GM13976 (cell line): Measurements from ENCODE around the gene STK10.

Experiments used
- DNase-seq: peaks from one replicate; pipeline ENCODE4 v3.0.0; 2012; ENCODE audit warnings: low spot score
- in situ Hi-C: fragments of 300-500 bp; cut with MboI; formaldehyde crosslinking; loops from one replicate; pipeline ENCODE4 v1.12.0; 2022; ENCODE audit warnings: low sequenced_read_pairs, mixed read lengths, inconsistent platforms; ENCODE audit not compliant: unreplicated experiment
- TF ChIP-seq, protein P1 (sequence below): IDR thresholded peaks from 2 replicates; pipeline ENCODE4 v1.5.1; 2012; ENCODE audit warnings: borderline replicate concordance, mild to moderate bottlenecking; ENCODE audit not compliant: insufficient read depth; ENCODE audit errors: extremely low read depth, missing control alignments, control extremely low read depth

STK10 gene

DNA sequence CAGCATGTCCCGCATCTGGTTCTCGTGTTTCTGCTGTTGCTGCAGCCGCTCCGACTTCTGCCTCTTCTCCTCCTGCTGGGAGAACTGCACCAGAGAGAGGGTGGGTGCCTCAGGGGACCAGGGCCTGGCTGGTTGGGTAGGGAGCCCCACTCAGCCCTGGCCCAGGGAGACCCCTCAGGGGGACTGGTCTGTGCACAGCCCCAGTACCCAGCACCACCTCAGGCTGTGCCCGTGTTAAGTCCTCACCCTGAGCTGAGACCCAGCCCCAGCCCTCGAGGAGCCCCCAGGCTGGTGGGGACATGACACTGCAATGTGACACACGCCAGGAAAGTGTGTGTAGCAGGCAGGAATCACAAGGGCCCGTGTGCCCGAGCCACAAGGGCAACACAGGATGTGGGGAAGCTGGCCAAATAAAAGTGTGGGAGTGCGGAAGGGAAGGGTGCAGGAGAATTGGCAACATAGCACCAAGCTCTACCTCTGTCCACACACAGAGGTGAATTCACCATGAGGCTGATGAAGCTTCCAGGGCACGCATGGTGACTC, 133.3 kb downstream of the STK10 start:
- DNase-seq: no peak
- TF ChIP-seq, protein P1, sequence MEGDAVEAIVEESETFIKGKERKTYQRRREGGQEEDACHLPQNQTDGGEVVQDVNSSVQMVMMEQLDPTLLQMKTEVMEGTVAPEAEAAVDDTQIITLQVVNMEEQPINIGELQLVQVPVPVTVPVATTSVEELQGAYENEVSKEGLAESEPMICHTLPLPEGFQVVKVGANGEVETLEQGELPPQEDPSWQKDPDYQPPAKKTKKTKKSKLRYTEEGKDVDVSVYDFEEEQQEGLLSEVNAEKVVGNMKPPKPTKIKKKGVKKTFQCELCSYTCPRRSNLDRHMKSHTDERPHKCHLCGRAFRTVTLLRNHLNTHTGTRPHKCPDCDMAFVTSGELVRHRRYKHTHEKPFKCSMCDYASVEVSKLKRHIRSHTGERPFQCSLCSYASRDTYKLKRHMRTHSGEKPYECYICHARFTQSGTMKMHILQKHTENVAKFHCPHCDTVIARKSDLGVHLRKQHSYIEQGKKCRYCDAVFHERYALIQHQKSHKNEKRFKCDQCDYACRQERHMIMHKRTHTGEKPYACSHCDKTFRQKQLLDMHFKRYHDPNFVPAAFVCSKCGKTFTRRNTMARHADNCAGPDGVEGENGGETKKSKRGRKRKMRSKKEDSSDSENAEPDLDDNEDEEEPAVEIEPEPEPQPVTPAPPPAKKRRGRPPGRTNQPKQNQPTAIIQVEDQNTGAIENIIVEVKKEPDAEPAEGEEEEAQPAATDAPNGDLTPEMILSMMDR: no peak
- in situ Hi-C loops: no loop called here

DNA sequence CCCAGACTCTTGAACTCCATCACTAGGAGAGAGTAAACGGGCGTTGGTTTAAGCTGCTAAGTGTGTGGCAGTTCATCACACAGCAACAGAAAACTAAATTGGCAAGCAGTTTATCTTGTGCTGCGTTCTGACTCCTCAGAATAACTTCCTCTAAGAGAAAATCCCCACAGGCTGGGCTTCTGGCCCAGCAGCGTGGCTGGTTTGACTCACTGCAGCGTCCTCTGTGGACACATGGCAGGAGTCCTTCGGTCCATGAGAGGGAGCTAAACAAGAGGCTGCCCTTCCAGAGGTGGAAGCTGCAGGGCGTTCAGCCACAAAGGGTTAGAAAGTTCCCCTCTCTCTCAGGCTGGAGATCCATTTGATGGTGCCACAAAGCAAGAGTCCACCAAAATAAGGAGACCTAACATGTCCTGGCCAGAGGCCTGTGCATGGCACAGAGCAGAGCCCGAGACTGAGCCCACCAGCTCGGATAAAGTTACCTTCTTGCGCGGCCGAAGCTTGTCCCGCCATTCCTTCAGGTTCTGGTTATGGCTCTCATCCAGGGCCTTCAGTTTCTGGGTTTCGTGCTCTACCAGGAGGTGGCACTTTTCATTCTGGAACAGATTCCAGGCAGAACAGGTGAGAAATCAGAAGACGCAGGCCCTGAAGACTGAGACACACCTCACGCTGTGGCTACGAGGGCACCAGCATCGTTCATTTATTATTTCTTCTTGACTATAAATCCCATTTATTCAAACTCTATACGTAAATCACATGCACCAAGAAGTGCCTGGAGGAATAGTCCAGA, 135.4 kb downstream of the STK10 start:
- TF ChIP-seq, protein P1: no peak
- in situ Hi-C loops: no loop called here
- DNase-seq: no peak

DNA sequence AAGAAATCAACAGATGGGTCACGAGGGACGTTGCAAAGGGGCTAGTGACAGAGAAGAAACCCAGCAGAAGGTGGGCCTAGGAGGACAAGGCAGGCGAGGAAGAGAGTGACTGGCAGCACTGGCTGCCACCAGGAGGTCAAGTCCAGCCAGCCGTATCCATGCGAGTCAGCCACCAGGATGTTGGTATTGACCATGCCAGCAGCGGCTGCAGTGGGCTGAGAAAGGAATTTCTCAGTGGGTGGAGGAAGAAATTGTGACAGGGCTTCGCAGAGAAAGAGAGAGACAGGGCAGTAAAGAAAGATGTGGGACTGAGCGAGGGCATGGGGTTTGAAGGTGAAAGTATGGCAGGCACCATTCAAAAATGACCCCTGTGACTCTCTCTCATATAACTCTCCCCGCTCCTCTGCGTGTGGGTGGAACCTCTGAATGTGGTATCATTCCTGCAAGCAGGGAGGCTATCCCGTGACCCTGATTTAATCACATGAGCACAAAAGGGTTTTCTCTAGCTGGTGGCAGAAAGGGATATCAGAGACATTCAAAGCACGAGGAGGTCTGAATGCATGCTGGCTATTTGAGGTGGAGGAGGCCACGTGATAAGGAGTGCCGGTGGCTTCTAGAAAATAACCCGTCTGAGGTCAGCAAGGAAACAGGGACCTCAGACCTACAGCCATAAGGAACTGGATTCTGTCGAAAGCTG, 136.2 kb downstream of the STK10 start:
- DNase-seq: no peak
- in situ Hi-C loops: no loop called here
- TF ChIP-seq, protein P1: no peak

GRCh38 chr5:172050080-172050479, 137.9 kb downstream of the STK10 start:
- in situ Hi-C loops: no loop called here
- TF ChIP-seq, protein P1: no peak
- DNase-seq: no peak

DNA sequence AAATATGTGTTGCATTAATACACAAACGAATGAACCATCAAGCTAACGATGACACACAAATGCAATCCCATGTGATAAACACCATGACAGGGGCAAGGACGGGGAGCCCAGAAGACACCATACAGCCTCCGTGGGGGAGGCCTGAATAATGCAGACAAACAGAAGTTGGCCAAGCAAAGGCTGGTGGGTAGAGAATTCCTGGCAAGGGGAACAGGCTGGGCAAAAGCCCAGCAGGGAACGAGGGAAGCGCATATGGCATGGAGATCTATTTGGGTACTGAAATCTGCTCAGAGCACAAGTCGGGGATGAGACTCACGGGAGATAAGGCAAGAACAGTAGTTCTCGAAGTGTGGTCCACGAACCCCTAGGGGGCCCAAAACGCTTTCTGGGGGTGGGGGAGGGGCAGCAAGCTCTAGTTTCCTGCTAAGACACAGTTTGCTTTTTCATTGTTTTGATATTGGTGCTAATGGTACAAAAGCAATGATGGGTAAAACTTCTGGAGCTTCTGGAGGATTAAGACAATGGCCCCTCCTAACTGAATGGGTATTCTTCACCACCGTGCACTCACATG, 138.7 kb downstream of the STK10 start:
- TF ChIP-seq, protein P1: no peak
- no peak for DNase-seq
- in situ Hi-C loops: loop anchor here (10.0 to 25.0 kb wide), 3 partner anchors 135 to 637 kb away; partner anchors contain the start of gene FGF18

- in situ Hi-C loops: loop anchor here (10.0 to 25.0 kb wide), 3 partner anchors 134 to 636 kb away; partner anchors contain the start of gene FGF18
- TF ChIP-seq, protein P1: no peak
- no peak for DNase-seq
Measured at GRCh38 chr5:172048539-172049101, 139.4 kb downstream of the STK10 start.
